HG03095 (cell line): Measurements from ENCODE around the gene MAP3K21.

Experiments used
- ATAC-seq: cut with Tn5 transposase; IDR thresholded peaks from one replicate; pipeline ENCODE4 v1.9.1; 2021; ENCODE audit warnings: moderate library complexity; ENCODE audit not compliant: unreplicated experiment

The MAP3K21 gene

DNA sequence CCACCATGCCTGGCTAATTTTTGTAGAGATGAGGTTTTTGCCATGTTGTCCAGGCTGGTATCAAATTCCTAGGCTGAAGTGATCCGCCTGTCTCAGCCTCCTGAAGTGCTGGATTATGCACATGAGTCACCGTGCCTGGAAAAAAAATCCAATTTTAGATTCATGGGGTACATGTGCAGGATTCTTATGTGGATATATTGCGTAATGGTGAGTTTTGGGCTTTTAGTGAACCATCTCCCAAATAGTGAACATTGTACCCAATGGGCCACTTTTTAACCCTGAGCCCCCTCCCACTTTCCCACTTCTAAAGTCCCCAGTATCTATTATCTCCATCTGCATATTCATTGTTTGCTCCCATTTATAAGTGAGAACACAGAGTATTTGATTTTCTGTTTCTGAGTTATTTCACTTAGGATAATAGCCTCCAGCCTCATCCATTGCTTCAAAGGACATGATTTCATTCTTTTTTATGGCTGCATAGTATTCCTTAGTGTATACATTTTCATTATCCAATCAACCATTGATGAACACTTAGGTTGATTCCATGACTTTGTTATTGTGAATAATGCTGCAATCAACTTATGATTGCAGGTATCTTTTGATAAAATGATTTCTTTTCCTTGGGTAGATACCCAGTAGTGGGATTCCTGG lies 104.4 kb downstream of the MAP3K21 start:
- no peak for ATAC-seq

DNA sequence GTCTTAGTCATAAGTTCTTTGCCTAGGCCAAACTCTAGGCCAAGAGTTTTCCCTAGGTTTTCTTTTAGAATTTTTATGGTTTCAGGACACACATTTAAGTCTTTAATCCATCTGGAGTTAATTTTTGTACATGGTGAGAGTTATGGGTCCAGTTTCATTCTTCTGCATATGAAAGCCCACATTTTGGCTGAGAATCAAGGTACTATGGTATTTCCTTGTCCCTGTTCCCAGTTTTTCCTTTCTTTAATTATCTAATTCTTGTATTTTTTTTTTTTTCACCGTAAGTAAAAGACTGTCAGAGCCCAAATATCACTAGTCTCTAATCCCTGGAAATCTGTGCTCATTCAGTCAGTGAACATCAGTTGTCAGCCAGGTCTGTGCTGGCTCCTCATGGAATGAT lies 105.4 kb downstream of the MAP3K21 start:
- no peak for ATAC-seq

DNA sequence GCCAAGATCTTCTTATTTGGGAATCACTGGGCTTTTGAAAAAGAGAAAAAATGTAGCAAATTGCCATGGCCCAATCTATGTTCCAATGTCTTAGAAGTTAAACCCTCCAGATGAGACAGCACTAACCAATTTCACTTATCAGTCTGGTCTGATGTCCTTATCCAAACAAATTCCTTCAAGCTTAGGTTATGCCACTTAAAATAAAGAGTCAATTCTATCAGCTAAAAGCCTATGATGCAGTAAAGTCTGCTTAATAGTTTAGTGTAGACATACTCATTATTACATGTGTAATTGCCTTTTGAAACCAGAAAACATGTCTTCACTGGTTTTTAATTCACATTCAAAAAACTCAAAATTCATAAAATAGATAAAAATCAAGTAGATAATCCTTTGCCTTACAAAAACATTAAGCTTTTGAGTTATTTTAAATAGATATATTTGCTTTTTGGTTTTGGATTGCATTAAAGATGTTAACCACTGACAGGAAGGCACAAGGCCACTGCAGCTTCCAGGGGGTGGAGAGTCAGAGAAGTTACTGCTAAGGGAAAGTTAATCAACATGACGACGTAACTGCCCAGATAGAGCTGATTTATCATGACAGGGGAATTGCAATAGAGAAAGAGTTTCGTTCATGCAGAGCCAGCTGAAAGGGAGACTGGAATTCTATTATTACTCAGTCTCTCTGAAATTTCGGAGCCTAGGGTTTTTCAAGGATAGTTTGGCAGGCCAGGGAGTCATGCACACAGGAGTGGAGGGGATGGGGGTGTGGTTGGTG lies 106.1 kb downstream of the MAP3K21 start:
- ATAC-seq, result no peak
